Right renal cortex interstitium (tissue), 3 donors: ENCODE measurements around the gene DDX41. TPM values are rescaled to one million over a fixed set of nuclear protein-coding genes. Genes with fewer than 3 reads are reported as not detected.
"Not testable (repeated sequence)": the region's sequence is repeated elsewhere in the genome, so short reads cannot be mapped to it uniquely, and the experiment has no call there.

Experiments
- DNase-seq, 3 donors: peaks; one replicate each; pipeline ENCODE4 v3.0.0-alpha.2; 2013; ENCODE audit warnings: low read depth in 3 of 3, low spot score in 2 of 3
- polyA plus RNA-seq, 3 donors: library from polyadenylated mRNA; unstranded; fragments of 120-200 nt; gene quantifications; one replicate each; pipeline ENCODE4 v1.2.1, GENCODE V29; 2013; ENCODE audit not compliant: insufficient read length in 3 of 3

DDX41 gene
- polyA plus RNA-seq, 3 donors: 93.0 to 105 (median 96.6) TPM

DNA sequence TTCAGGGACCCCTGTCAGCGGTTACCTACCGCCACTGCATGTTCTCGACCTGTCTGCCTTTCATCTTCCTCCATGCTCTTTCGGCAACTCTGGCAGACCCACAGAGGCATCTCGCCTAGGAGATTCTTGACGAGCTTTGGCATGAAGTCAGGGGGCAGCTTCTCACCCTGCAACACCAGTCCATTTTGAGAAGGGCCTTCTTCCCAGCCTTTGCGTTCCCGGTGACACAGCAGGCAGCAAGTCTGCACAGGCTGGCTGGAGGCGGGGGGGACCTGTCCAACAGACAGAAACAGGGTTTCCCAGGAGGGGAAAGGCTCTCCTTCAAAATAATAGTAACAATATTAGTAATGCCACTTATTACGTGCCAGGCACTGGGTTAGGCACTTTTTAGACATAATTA is 22.1 kb upstream of the DDX41 start:
- no peak for DNase-seq

- DNase-seq: no peak
These were observed 20.9 kb upstream of the DDX41 start for GRCh38 chr5:177537389-177538361.

- DNase-seq: no peak
These were observed 19.6 kb upstream of the DDX41 start for GRCh38 chr5:177536386-177536785.

- no peak for DNase-seq
These were observed 18.4 kb upstream of the DDX41 start for GRCh38 chr5:177535125-177535524.

- not testable (repeated sequence) for DNase-seq
These were observed 17.7 kb upstream of the DDX41 start for GRCh38 chr5:177534433-177534832.

DNA sequence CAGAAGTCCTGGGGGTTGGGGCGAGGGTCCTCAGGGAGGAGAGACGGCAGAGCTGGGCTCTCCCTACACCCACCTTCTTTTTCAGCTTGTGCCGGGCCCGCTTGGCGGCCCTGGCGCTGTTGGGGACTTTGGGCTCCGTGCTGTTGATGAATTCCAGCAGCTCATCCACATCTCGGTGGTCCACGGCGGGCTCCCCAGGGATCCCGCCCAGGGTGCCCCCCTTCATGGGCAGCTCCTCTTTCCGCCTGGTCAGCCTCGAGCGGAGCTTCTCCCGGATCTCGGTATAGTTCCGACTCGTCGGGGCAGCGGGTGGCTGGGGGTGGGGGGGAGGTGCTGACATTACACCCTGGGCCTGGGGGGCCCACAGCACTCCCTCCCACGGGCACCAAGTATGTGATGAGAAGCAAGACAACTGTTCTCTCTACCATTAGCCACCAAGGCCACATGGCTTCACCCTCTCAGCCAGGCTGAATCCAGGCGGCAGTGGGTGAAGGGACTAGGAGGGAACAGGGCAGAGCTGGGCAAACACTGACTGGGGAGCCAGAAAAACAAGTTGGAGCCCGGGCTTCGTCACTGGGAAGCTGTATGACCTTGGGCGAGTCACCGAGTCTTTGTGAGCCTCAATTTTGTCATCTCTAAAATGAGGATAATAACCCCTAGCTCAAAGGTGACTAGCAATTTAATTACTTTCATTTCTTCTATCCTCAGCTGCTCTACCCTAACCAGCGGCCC is 14.6 kb upstream of the DDX41 start:
- DNase-seq: no peak

GRCh38 chr5:177530638-177531037 is 13.9 kb upstream of the DDX41 start:
- DNase-seq: no peak

GRCh38 chr5:177529247-177530203 is 12.8 kb upstream of the DDX41 start:
- DNase-seq: no peak

- no peak for DNase-seq
These were observed 11.9 kb upstream of the DDX41 start for GRCh38 chr5:177528631-177529030.

DNA sequence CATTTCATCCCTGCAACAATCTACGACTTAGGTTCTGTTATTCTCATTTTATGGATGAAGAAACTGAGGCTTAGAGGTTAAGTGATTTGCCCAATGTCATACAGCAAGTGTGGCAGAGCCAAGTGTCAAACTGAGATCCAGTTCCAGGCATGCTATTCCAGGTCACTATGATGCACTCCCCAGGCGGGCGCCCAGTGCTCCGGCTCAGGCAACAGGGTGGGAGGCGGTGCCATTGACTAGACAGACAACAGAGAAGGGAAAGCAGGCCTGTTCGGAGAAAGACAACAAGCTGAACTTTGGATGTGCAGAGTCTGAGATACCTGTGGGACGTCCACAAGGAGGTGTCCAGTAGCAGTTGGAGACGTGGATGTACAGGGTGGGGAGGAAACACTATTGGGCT is 10.8 kb upstream of the DDX41 start:
- no peak for DNase-seq

- DNase-seq: no peak
These were observed 10.0 kb upstream of the DDX41 start for GRCh38 chr5:177526791-177527190.

DNA sequence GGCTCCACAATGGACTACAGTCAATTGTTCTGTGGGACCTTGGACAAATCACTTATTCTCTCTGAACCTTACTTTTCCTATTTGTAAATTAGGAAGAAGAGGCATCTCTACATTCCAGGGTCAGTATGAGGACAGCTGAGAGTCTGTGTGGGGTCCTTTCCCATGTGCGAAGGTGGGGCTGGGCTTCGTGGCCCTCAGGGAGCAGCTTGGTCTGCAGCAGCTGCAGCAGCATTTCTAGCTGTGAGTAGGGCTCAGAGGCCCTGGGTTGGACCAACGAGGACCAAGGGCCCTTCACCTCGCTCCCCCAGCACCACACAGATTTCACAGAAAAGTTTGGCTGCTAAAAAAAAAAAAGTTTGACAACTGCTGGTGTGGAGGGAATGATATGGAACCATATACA is 9.4 kb upstream of the DDX41 start:
- DNase-seq: no peak

DNA sequence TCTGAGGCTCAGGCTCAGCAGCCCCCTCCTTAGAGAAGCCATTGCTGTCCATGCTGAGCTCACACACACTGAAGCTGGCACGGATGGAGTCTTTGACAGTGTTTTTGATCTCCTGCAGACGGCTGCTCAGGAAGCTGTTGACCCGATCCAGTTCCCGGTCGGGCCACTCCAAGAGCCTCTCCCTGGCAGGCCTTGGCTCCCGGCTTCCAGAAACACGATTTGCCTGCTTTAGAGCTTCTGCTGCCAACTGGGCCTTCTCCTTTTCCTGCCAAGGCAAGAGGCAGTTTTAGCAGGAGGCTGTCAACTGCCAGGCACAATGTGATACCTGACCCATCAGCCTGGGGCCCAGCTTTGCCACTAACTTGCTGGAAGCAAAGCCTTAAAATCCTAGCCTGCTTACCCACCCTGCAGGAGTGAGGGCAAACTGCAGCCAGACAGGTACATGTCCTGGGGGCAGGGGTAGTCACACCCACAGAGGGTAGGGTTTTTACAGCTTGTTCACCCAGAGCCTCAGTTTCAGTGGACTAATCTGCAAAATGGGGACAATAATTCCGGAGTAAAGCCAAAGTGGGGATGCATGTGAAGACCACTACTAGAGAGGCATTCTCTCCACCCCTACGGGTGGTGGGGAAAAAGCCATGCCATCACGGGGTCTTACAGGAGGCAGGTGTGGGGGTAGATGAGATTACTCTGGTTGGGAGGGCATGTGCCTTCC is 8.3 kb upstream of the DDX41 start:
- DNase-seq: no peak

GRCh38 chr5:177524539-177524900 is 7.8 kb upstream of the DDX41 start:
- DNase-seq: no peak

GRCh38 chr5:177523711-177524538 is 7.2 kb upstream of the DDX41 start:
- DNase-seq: no peak

DNA sequence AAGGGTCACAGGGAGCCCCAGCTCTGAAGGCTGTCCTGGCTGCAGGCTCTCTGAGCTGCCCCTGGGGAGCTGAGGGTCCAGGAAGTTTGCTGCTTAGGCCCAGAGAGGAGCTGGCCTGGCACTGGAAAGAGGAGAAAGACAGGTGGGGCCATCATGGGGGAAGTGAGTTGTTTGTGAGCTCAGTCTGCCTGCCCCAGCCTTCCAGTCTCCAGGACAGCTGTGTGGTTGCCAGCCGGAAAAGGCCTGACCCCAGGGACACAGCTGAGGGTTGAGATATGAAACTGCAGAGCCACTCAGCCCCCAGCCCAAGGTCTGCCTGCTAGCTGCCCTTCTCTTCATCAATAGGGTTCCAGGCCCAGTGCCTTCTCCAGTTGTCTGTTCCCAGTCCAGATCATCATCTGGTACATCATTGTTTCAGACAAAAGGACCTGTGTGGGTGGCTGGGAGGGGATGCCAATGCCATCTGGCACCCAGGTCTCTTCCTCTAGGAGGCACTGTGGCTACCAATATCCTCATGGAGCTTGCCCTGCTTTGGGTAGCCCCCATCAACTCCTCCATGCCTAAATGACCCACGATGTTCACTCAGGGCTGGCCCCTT is 4.3 kb upstream of the DDX41 start:
- no peak for DNase-seq

DNA sequence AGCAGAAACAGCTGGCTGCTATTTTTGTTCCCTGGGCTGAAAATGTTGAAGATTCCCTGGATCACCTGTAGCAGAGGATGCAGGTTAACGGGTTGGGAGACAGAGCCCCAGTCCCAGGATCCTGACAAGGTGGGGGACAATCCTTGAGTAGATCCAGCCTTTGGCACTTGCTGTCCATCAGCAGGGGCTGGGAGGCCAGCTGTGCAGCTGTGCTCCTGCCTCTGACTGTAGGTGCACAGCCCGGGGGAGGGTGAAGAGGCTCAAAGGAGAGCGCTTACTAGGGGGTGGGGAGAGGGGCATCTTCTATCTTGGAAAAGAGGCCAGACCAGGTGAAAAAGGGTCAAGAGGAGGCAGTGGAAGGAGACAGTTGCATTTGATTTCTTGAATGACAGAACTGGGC is 3.5 kb upstream of the DDX41 start:
- no peak for DNase-seq

DNA sequence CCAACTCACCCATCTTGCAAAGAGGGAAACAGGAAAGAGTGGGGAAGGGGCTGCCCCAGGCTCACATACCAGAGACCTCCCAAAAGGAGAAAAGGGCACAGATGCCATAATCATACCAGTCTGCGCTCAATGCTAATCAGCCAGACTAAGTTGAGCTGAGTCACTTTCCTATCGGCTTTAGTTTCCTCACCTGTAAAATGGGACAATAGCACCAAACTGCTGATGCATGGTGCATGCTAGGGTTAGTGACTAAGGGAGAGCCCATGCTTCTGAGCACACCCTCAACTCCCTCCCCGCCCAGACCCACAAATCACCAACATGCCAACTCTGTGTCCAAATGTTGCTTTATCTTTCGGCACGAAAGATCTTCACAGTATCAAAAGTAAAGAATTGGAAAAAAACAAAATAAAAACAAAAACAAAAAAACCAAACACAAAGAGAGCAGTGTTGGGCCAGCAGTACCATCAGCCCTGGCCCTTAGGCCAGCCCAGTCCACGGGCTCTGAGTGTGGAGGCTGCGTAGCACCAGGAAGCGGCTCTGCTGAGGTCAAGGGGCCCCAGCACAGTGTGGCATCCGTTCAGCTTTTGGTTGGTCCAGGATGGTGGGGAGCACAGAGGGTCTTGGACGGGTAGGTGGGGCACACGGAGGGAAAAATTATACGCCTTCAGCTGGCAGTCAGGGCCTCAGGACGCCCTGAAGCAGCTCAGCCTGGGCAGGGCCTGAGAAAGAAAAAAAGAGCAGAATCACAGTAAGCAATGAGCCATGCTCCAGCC is 2.9 kb upstream of the DDX41 start:
- DNase-seq: no peak
